22Rv1 (cell line): ENCODE results near the gene ADAMTS8.

Experiments
- ZFX ChIP-seq: fragments of 450-650 bp; IDR thresholded peaks from 2 replicates; pipeline ENCODE4 v1.6.1; 2017; ENCODE audit warnings: antibody characterized with exemption, borderline replicate concordance
- TF ChIP-seq, protein P1 (sequence below): fragments of 450-650 bp; IDR thresholded peaks from 2 replicates; pipeline ENCODE4 v1.5.1; 2017; ENCODE audit warnings: mild to moderate bottlenecking

DNA sequence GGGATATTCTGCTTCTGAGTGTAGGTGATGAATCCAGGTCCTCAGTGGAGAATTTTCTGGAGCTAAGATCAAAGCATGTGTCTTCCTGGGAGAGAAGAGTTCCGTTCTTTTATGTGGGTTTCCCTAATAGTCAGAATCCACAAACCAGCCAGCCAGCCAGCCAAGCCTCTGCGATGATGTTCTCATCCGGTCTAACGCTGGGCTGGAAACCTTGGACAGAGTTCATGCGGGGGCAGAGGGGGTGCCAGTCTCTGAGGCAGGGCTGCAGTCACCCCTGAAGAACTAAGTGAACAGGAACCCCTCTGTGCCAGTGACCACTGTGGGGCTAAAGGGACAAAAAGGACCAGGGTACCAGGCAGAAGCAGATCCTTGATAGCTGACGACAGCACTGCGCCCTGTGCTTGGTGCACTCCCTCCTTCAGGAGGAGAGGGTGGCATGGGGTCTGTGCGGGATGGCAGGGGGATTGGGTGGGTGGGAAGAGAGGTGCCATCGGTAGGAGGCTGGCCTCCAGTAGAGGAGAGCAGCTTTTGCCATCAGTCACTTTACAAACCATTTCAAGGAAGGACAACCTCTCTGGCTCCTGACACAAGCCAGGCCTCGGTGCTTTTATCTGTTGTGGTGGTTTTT lies 47.1 kb upstream of the ADAMTS8 start:
- TF ChIP-seq, protein P1, sequence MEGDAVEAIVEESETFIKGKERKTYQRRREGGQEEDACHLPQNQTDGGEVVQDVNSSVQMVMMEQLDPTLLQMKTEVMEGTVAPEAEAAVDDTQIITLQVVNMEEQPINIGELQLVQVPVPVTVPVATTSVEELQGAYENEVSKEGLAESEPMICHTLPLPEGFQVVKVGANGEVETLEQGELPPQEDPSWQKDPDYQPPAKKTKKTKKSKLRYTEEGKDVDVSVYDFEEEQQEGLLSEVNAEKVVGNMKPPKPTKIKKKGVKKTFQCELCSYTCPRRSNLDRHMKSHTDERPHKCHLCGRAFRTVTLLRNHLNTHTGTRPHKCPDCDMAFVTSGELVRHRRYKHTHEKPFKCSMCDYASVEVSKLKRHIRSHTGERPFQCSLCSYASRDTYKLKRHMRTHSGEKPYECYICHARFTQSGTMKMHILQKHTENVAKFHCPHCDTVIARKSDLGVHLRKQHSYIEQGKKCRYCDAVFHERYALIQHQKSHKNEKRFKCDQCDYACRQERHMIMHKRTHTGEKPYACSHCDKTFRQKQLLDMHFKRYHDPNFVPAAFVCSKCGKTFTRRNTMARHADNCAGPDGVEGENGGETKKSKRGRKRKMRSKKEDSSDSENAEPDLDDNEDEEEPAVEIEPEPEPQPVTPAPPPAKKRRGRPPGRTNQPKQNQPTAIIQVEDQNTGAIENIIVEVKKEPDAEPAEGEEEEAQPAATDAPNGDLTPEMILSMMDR, result no peak
- TF ChIP-seq ZFX, result no peak
